ENCODE results near the gene LILRA6. TPM values are rescaled to one million over a fixed set of nuclear protein-coding genes. Genes with fewer than 3 reads are reported as not detected.

Gene LILRA6
- total and polyA plus RNA-seq, 10 of the 15 experiments (the other 5 are each of a cell fraction or from before 2014, with no cell fraction given), result 0.04 to 1.7 (median 0.09) TPM; not detected in 2

DNA sequence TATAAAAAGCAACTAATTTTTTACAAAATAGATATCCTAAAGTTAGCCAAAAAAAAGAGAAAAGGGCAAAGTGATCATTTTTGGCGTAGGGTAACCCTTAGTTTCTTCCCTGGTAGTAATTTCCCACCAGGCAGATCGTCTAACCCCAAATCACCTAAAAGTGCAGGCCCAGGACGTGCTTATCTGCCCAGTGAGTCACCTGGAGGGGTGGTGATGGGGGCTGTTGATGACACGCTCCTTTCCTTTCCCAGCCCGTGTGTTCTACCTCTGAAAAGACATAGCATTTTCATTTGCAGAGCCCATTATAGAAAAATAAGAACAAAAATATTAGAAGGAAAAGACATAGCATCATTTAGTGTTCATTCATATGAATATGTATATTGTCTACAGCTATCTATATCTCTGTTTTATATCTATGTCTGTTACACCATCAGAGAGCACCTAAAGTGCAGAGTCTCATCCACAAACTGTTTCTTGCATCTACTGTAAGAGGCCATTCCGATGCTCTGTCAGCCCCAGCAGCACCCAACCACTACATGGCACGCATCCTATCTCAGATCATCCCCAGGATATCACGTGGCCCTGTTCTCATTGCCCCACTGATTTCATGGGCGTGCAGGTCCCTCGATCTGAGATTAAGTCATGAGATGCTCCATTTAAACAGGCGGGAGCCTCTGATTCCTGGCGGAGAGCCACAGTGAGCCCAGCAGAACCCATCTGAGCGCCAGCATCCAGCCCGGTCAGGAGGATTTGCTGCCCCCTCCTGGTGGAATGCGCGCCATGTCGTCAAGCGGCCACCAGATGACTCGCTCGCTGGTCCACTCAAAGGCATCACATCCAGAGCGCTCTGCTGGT, 11.3 kb downstream of the LILRA6 start (continued):
- TF ChIP-seq, protein P1, sequence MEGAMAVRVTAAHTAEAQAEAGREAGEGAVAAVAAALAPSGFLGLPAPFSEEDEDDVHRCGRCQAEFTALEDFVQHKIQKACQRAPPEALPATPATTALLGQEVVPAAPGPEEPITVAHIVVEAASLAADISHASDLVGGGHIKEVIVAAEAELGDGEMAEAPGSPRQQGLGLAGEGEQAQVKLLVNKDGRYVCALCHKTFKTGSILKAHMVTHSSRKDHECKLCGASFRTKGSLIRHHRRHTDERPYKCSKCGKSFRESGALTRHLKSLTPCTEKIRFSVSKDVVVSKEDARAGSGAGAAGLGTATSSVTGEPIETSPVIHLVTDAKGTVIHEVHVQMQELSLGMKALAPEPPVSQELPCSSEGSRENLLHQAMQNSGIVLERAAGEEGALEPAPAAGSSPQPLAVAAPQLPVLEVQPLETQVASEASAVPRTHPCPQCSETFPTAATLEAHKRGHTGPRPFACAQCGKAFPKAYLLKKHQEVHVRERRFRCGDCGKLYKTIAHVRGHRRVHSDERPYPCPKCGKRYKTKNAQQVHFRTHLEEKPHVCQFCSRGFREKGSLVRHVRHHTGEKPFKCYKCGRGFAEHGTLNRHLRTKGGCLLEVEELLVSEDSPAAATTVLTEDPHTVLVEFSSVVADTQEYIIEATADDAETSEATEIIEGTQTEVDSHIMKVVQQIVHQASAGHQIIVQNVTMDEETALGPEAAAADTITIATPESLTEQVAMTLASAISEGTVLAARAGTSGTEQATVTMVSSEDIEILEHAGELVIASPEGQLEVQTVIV (IDR thresholded peaks at IDR 0.05; ENCODE audit: borderline replicate concordance, partially characterized antibody), result no peak
- TF ChIP-seq IRF4 (IDR thresholded peaks at IDR 0.05; ENCODE audit: low read depth, low read length) (no peak), MYB (IDR thresholded peaks at IDR 0.05; ENCODE audit: borderline replicate concordance, low read depth, low read length) (no peak), PML (IDR thresholded peaks at IDR 0.05; ENCODE audit: low read length) (no peak), IKZF2 (IDR thresholded peaks at IDR 0.05) (no peak), CBX3 (IDR thresholded peaks at IDR 0.05; ENCODE audit: borderline replicate concordance, low read depth) (no peak), TCF12 (IDR thresholded peaks at IDR 0.05; ENCODE audit: low read depth, low read length) (no peak), MXI1 (IDR thresholded peaks at IDR 0.05; ENCODE audit: low read depth, low read length) (no peak), ETV6 (conservative IDR thresholded peaks at IDR 0.05 in 1 of 2, IDR thresholded peaks at IDR 0.05 in 1 of 2; ENCODE audit: borderline replicate concordance in 1 of 2, low read depth in 1 of 2) (no peak), ELK1 (IDR thresholded peaks at IDR 0.05; ENCODE audit: low read depth, low read length) (no peak), JUND (IDR thresholded peaks at IDR 0.05; ENCODE audit: low read depth, low read length) (no peak), JUNB (IDR thresholded peaks at IDR 0.05) (no peak), ATF7 (IDR thresholded peaks at IDR 0.05; ENCODE audit: low read depth) (no peak), YY1 (IDR thresholded peaks at IDR 0.05; ENCODE audit: low read depth, low read length) (peak; percentile 78), RUNX3 (IDR thresholded peaks at IDR 0.05; ENCODE audit: low read length) (no peak), EP300 (IDR thresholded peaks at IDR 0.05; ENCODE audit: borderline replicate concordance in 1 of 2, control insufficient read depth in 1 of 2, low read depth in 2 of 2, low read length in 2 of 2) (no peak), TAF1 (IDR thresholded peaks at IDR 0.05; ENCODE audit: borderline replicate concordance, low read depth, low read length) (no peak)
- TF ChIP-seq, protein P2, sequence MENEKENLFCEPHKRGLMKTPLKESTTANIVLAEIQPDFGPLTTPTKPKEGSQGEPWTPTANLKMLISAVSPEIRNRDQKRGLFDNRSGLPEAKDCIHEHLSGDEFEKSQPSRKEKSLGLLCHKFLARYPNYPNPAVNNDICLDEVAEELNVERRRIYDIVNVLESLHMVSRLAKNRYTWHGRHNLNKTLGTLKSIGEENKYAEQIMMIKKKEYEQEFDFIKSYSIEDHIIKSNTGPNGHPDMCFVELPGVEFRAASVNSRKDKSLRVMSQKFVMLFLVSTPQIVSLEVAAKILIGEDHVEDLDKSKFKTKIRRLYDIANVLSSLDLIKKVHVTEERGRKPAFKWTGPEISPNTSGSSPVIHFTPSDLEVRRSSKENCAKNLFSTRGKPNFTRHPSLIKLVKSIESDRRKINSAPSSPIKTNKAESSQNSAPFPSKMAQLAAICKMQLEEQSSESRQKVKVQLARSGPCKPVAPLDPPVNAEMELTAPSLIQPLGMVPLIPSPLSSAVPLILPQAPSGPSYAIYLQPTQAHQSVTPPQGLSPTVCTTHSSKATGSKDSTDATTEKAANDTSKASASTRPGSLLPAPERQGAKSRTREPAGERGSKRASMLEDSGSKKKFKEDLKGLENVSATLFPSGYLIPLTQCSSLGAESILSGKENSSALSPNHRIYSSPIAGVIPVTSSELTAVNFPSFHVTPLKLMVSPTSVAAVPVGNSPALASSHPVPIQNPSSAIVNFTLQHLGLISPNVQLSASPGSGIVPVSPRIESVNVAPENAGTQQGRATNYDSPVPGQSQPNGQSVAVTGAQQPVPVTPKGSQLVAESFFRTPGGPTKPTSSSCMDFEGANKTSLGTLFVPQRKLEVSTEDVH (IDR thresholded peaks at IDR 0.05; ENCODE audit: low read depth, partially characterized antibody), result no peak
- TF ChIP-seq, protein P3, sequence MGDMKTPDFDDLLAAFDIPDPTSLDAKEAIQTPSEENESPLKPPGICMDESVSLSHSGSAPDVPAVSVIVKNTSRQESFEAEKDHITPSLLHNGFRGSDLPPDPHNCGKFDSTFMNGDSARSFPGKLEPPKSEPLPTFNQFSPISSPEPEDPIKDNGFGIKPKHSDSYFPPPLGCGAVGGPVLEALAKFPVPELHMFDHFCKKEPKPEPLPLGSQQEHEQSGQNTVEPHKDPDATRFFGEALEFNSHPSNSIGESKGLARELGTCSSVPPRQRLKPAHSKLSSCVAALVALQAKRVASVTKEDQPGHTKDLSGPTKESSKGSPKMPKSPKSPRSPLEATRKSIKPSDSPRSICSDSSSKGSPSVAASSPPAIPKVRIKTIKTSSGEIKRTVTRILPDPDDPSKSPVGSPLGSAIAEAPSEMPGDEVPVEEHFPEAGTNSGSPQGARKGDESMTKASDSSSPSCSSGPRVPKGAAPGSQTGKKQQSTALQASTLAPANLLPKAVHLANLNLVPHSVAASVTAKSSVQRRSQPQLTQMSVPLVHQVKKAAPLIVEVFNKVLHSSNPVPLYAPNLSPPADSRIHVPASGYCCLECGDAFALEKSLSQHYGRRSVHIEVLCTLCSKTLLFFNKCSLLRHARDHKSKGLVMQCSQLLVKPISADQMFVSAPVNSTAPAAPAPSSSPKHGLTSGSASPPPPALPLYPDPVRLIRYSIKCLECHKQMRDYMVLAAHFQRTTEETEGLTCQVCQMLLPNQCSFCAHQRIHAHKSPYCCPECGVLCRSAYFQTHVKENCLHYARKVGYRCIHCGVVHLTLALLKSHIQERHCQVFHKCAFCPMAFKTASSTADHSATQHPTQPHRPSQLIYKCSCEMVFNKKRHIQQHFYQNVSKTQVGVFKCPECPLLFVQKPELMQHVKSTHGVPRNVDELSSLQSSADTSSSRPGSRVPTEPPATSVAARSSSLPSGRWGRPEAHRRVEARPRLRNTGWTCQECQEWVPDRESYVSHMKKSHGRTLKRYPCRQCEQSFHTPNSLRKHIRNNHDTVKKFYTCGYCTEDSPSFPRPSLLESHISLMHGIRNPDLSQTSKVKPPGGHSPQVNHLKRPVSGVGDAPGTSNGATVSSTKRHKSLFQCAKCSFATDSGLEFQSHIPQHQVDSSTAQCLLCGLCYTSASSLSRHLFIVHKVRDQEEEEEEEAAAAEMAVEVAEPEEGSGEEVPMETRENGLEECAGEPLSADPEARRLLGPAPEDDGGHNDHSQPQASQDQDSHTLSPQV (IDR thresholded peaks at IDR 0.05), result 0 out of 2 replicates have a peak, but pooled peaks have one; percentile 47
